ENCODE results near the gene GPS2.
A peak's percentile ranks its signal among the peaks of the same experiment; 100 is the strongest.

GPS2 gene

DNA sequence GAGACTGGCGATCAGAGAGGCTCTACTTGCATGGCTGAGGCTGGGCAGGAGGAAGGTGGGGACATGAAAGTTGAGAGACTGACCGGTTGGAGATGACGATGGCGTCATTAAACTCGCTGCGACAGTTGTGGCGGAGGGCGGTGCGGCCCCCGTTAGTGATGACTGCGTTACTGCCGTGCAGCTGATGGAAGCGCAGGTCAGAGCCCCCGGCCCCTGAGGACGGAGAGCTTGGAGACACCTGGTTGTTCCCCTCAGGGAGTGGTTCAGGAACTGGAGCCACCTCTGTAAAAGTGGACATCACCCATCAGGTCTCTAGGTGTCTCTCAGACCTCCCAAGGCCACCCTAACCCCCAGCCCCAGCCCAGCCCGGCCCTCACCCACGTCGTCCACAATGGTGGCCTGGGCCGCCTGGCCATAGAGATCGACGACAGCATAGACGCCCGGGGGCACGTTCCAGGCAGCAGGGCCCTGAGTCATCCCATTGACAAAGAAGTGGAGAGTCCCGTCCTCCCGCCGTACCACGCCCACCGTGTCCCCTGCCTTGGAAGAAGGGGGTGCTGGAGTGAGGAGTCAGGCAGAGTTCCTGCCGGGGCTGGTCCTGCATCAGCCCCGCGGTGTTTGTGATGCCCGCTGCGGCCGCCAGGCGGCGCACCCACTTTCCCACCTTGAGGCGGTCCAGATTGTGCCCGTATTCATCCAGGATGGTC, 8.7 kb upstream of the GPS2 start:
- H3K4me3 ChIP-seq (ENCODE audit: low read depth, low read length), result no peak overlapping the region
- POLR2A ChIA-PET, result interaction anchor here (0.5 to 1.1 kb wide), 2 partner anchors 234 to 251 kb away, joined by 3 read pairs; no protein-coding TSS in a partner anchor
- no peak for DNase-seq (ENCODE audit: low read depth, low spot score)
- CTCF ChIA-PET, result interaction anchor here (0.8 to 4.9 kb wide), 11 partner anchors 9 to 363 kb away, joined by 3 to 39 read pairs (median 4); partner anchors contain the start of genes ACAP1, GPS2, SENP3 and SLC16A13
- TF ChIP-seq, protein P1, sequence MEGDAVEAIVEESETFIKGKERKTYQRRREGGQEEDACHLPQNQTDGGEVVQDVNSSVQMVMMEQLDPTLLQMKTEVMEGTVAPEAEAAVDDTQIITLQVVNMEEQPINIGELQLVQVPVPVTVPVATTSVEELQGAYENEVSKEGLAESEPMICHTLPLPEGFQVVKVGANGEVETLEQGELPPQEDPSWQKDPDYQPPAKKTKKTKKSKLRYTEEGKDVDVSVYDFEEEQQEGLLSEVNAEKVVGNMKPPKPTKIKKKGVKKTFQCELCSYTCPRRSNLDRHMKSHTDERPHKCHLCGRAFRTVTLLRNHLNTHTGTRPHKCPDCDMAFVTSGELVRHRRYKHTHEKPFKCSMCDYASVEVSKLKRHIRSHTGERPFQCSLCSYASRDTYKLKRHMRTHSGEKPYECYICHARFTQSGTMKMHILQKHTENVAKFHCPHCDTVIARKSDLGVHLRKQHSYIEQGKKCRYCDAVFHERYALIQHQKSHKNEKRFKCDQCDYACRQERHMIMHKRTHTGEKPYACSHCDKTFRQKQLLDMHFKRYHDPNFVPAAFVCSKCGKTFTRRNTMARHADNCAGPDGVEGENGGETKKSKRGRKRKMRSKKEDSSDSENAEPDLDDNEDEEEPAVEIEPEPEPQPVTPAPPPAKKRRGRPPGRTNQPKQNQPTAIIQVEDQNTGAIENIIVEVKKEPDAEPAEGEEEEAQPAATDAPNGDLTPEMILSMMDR (IDR thresholded peaks at IDR 0.05; ENCODE audit: insufficient read depth, low read length, missing control alignments), result peak; percentile 89

DNA sequence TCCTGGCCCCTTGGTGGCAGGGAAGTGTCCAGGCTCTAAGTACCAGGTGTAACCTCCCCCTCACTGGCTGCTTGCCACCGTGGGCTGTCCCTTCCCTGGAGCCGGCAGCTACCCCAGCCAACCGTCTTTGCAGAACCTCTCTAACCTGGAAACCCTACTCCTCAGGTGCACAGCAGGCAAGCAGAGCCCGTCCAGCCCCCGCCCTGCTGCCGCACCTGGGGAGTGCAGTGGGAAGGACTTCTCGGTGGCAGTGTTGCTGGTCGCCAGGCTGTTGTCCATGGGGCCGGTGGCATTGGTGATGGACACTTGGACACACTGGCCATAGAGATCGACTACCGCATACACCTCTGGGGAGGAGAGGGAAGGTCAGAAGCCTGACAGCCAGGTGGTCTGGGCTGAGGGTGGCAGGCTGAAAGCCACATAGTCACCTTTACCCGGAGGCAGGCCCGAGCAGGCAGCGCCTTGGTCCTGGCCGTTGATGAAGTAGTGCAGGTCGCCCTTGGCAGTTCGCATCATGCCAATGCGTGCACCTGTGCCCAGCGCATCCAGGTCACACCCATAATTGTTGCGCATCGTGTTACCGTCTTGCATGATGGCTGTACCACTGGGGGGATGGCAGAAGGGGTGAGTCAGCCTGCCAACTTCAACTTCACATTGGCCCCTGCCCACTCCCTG, 7.5 kb upstream of the GPS2 start:
- ChIA-PET CTCF (interaction anchor here (1.4 to 4.9 kb wide), 5 partner anchors 7 to 238 kb away, joined by 4 to 39 read pairs (median 20); partner anchors contain the start of genes GPS2 and SENP3), POLR2A (no interaction called here)
- no peak overlapping the region for H3K4me3 ChIP-seq (ENCODE audit: low read depth, low read length)
- DNase-seq (ENCODE audit: low read depth, low spot score), result no peak
- TF ChIP-seq, protein P1 (IDR thresholded peaks at IDR 0.05; ENCODE audit: insufficient read depth, low read length, missing control alignments), result no peak

DNA sequence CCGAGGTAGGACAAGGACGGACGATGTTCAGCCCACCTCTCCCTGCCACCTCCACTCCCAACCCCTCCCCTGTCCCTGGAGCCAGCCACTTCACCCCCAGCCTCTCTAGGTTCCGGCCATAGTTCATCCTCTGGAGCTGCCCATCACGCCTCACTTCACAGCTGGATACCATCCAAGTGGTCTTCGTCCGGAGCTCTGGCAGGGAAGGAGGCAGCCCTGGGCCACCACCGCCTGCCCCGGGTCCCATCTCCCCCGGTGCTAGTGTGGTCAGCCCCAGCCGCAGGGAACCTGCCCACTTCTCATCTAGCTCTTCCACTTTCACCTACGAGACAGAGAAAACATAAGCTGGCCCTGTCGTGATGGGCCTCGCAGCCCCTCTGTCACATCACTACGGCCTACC, 6.3 kb upstream of the GPS2 start:
- no peak for DNase-seq (ENCODE audit: low read depth, low spot score)
- CTCF ChIA-PET, result interaction anchor here (0.8 to 2.9 kb wide), 4 partner anchors 24 to 276 kb away, joined by 3 to 9 read pairs (median 5); no protein-coding TSS in a partner anchor
- TF ChIP-seq, protein P1 (IDR thresholded peaks at IDR 0.05; ENCODE audit: insufficient read depth, low read length, missing control alignments), result no peak
- H3K4me3 ChIP-seq (ENCODE audit: low read depth, low read length), result no peak overlapping the region
- POLR2A ChIA-PET, result no interaction called here

DNA sequence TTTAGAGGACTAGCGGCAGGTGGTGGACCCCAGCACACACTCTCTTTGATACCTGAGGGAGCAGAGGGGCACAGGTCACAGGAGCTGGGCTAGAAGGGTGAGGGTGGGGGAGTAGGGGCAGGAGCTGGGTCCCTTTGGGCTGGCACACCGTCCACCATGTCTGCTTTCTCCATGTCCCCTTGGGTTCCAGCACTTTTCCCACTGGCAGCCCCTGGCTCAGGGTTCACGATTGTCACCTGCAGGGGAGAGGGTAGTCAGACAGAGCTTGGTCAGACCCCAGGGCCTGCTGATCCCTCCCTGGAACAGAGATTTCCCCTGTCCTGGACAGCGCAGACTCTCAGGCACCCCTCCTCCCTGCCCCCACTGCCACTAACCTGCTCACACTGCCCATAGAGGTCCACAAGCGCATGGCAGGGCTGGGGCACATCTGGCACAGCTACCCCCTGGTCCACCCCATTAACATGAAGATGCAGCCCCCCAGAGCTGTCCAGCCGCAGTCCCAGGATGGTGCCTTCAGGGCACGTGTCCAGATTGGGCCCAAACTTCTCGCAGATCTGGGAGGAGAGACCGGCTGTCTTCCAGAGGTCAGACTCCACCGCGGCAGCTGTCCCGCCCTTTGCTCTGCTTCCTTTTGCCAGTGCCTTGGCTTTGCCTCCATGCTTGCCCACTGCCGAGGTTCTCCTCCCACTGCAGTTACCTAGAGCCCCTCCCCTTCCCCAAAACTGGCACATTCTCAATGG, 3.1 kb upstream of the GPS2 start:
- DNase-seq (ENCODE audit: low read depth, low spot score), result no peak
- no peak overlapping the region for H3K4me3 ChIP-seq (ENCODE audit: low read depth, low read length)
- TF ChIP-seq, protein P1 (IDR thresholded peaks at IDR 0.05; ENCODE audit: insufficient read depth, low read length, missing control alignments), result no peak
- POLR2A ChIA-PET, result interaction anchor here (1.2 kb wide), 1 partner anchor 11 kb away, joined by 6 read pairs; the partner anchor contains the start of gene NEURL4
- CTCF ChIA-PET, result interaction anchor here (0.9 to 5.8 kb wide), 2 partner anchors 7 to 11 kb away, joined by 5 to 39 read pairs; partner anchors contain the start of gene NEURL4

DNA sequence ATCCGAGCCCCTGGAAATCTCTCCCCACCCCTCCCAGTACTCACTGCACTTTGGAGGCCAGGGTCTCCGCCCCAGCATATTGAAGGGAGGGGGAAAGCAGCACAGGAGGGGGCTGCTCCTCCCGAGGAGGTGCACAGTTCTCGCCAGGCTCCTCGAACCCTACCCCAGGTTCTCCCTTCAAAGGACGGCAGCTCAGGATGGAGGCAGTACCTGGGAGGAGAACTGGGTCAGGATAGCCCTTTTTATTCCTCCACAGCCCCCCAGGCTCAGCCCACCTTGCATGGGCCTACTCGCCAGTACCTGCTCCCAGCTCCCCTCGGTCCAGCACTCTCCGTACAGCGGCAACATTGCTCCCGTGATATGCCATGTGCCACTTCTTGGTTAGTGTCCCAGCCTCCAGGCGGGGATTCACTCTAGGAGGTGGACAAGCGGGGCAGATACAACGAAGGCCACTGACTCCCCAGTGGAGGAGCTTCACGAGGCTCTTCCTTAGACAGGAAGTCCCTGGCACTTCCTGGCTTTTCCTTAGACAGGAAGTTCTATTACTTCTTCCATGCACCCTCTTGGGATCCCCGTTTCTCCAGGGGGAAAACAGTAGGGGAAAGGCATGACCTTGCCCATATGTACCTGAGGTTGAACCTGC, 2.1 kb upstream of the GPS2 start:
- CTCF ChIA-PET, result interaction anchor here (5.8 kb wide), 1 partner anchor 8 kb away, joined by 39 read pairs; no protein-coding TSS in a partner anchor

More for the DNA sequence above, 2.1 kb upstream of the GPS2 start:
- no peak overlapping the region for H3K4me3 ChIP-seq (ENCODE audit: low read depth, low read length)
- DNase-seq (ENCODE audit: low read depth, low spot score), result no peak
- TF ChIP-seq, protein P1 (IDR thresholded peaks at IDR 0.05; ENCODE audit: insufficient read depth, low read length, missing control alignments), result no peak
- POLR2A ChIA-PET, result interaction anchor here (1.2 kb wide), 1 partner anchor 12 kb away, joined by 6 read pairs; the partner anchor contains the start of gene NEURL4
